Peyer's patch (tissue), 4 donors: ENCODE measurements around the gene FHOD3. TPM values are rescaled to one million over a fixed set of nuclear protein-coding genes. Genes with fewer than 3 reads are reported as not detected.

Experiments used
- DNase-seq, 3 donors: peaks; one replicate each; pipeline ENCODE4 v3.0.0-alpha.2; 2017 to 2019
- H3K27ac ChIP-seq, 4 donors: fragments of 200-600 bp; sonication (generic); one replicate each; pipeline ENCODE4 v1.5.1; 2016 to 2019
- H3K27me3 ChIP-seq, 2 donors: fragments of 200-600 bp; sonication (generic); one replicate each; pipeline ENCODE4 v1.5.1; 2019
- H3K36me3 ChIP-seq, 3 donors: fragments of 200-600 bp; sonication (generic); one replicate each; pipeline ENCODE4 v1.5.1; 2016 to 2019
- H3K4me1 ChIP-seq, 4 donors: fragments of 200-600 bp; sonication (generic); one replicate each; pipeline ENCODE4 v1.5.1; 2016 to 2019
- H3K4me3 ChIP-seq, 4 donors: fragments of 200-600 bp; sonication (generic); 1 replicate in 3 of 4; 2 replicates in 1 of 4; pipeline ENCODE4 v1.5.1; 2016 to 2019; ENCODE audit warnings: mild to moderate bottlenecking in 1 of 4
- H3K9me3 ChIP-seq, 4 donors: fragments of 200-600 bp; sonication (generic); one replicate each; pipeline ENCODE4 v1.5.1; 2016 to 2019; ENCODE audit warnings: mild to moderate bottlenecking in 1 of 4
- CTCF ChIP-seq, 6 experiments: fragments of 450-650 bp in 4 of 6; fragments of 200-600 bp in 2 of 6; sonication (generic) in 1 of 6; IDR thresholded peaks; one replicate each; pipeline ENCODE4 v1.5.1; 2017 to 2019; ENCODE audit warnings: antibody characterized with exemption in 6 of 6, mild to moderate bottlenecking in 3 of 6, moderate library complexity in 1 of 6
- POLR2A ChIP-seq, 2 donors: fragments of 450-650 bp; IDR thresholded peaks; one replicate each; pipeline ENCODE4 v1.5.1; 2017; ENCODE audit warnings: antibody characterized with exemption in 2 of 2, mild to moderate bottlenecking in 2 of 2, moderate library complexity in 2 of 2
- total RNA-seq, 4 donors: library from RNA; depleted of rRNA; stranded (reverse); fragments of >200 nt; gene quantifications; one replicate each; pipeline ENCODE4 v1.1.0, GENCODE V29; 2016

The FHOD3 gene
- total RNA-seq, 4 donors from 2014 or later: 0.53 to 10.7 (median 4.6) TPM

GRCh38 chr18:36405611-36406010, 108.1 kb downstream of the FHOD3 start:
- Histone ChIP-seq H3K27ac (no peak overlapping the region), H3K4me1 (no peaks in the 10 kb centered on the region), H3K4me3 (no peak overlapping the region), H3K9me3 (no peaks in the 10 kb centered on the region), H3K27me3 (no peaks in the 10 kb centered on the region), H3K36me3 (no peaks in the 10 kb centered on the region)
- TF ChIP-seq POLR2A (IDR thresholded peaks at IDR 0.05): no peak
- TF ChIP-seq CTCF (IDR thresholded peaks at IDR 0.05): no peak
- DNase-seq: no peak

GRCh38 chr18:36406805-36407204, 109.3 kb downstream of the FHOD3 start:
- Histone ChIP-seq H3K27ac (no peak overlapping the region), H3K4me3 (no peak overlapping the region), H3K36me3 (no peaks in the 10 kb centered on the region), H3K9me3 (no peaks in the 10 kb centered on the region), H3K27me3 (no peaks in the 10 kb centered on the region), H3K4me1 (no peaks in the 10 kb centered on the region)
- no peak for DNase-seq
- no peak for TF ChIP-seq POLR2A (IDR thresholded peaks at IDR 0.05)
- no peak for TF ChIP-seq CTCF (IDR thresholded peaks at IDR 0.05)

GRCh38 chr18:36408606-36409005, 111.1 kb downstream of the FHOD3 start:
- H3K27ac ChIP-seq: no peak overlapping the region
- H3K36me3 ChIP-seq: no peaks in the 10 kb centered on the region
- no peak for TF ChIP-seq POLR2A (IDR thresholded peaks at IDR 0.05)
- TF ChIP-seq CTCF (IDR thresholded peaks at IDR 0.05): no peak
- no peak overlapping the region for H3K4me3 ChIP-seq
- no peaks in the 10 kb centered on the region for H3K27me3 ChIP-seq
- no peaks in the 10 kb centered on the region for H3K9me3 ChIP-seq
- no peaks in the 10 kb centered on the region for H3K4me1 ChIP-seq
- DNase-seq: no peak

- Histone ChIP-seq H3K27me3 (no peaks in the 10 kb centered on the region), H3K27ac (no peak overlapping the region), H3K4me3 (no peak overlapping the region), H3K36me3 (no peaks in the 10 kb centered on the region), H3K9me3 (no peaks in the 10 kb centered on the region), H3K4me1 (no peaks in the 10 kb centered on the region)
- TF ChIP-seq POLR2A (IDR thresholded peaks at IDR 0.05): no peak
- no peak for TF ChIP-seq CTCF (IDR thresholded peaks at IDR 0.05)
- no peak for DNase-seq
These were observed 112.3 kb downstream of the FHOD3 start for GRCh38 chr18:36409779-36410178.

GRCh38 chr18:36410346-36410745, 112.8 kb downstream of the FHOD3 start:
- no peak overlapping the region for H3K4me3 ChIP-seq
- no peaks in the 10 kb centered on the region for H3K27me3 ChIP-seq
- no peak for DNase-seq
- TF ChIP-seq CTCF (IDR thresholded peaks at IDR 0.05): no peak
- TF ChIP-seq POLR2A (IDR thresholded peaks at IDR 0.05): no peak
- H3K9me3 ChIP-seq: no peaks in the 10 kb centered on the region
- no peaks in the 10 kb centered on the region for H3K36me3 ChIP-seq
- H3K27ac ChIP-seq: no peak overlapping the region
- H3K4me1 ChIP-seq: no peaks in the 10 kb centered on the region

- no peak for DNase-seq
- no peak for TF ChIP-seq POLR2A (IDR thresholded peaks at IDR 0.05)
- TF ChIP-seq CTCF (IDR thresholded peaks at IDR 0.05): peak in 1 of 6 experiments; percentile 19
- Histone ChIP-seq H3K36me3 (no peaks in the 10 kb centered on the region), H3K27me3 (no peaks in the 10 kb centered on the region), H3K4me3 (no peak overlapping the region), H3K27ac (no peak overlapping the region), H3K4me1 (no peaks in the 10 kb centered on the region), H3K9me3 (no peaks in the 10 kb centered on the region)
These were observed 114.2 kb downstream of the FHOD3 start for GRCh38 chr18:36411745-36412168.
